Lower leg skin (tissue), 3 donors: Measurements from ENCODE around the gene HIP1R.

Source experiments
- CTCF ChIP-seq, 3 donors: fragments of 450-650 bp; IDR thresholded peaks; one replicate each; pipeline ENCODE4 v1.5.1; 2016; ENCODE audit warnings: antibody characterized with exemption in 3 of 3, mild to moderate bottlenecking in 3 of 3, moderate library complexity in 2 of 3
- POLR2A ChIP-seq, 2 donors: fragments of 450-650 bp; IDR thresholded peaks; one replicate each; pipeline ENCODE4 v1.6.1; 2016 to 2017; ENCODE audit warnings: antibody characterized with exemption in 2 of 2, mild to moderate bottlenecking in 1 of 2, moderate library complexity in 1 of 2

GRCh38 chr12:122858171-122858570 is 22.9 kb downstream of the HIP1R start:
- TF ChIP-seq CTCF (IDR thresholded peaks at IDR 0.05), result no peak
- no peak for TF ChIP-seq POLR2A (IDR thresholded peaks at IDR 0.05)
